Measurements from ENCODE around the gene TRAF3.

Gene TRAF3

DNA sequence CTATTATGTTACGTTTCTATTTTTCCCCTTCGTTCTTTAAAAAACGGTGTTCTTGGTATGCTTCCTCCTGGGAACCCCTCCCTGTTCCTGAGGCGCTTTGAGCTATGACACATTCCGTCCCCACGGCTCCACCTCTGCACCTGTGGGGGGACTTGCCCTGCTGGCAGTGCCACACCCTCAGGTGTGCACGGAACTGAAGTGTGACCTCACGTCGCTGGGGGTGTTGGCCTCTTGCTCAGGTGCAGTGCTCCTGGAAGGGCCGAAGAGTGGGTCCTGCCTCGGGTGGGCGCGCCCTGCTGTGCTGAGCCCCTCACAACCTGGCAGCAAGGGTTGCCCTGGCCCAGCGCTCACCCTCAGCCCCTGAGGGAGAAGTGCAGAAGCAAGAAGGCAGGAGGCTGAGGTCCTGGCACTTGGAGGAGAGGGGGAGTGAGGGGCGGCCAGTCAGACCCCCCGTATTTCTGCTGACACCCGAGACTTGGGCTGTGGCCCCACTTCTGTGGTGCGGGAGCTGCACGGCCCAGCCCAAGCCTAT is 150.2 kb downstream of the TRAF3 start:
- H3K4me3 ChIP-seq (ENCODE audit: low read length), result no peak overlapping the region
- DNase-seq (ENCODE audit: low read depth), result no peak
- TF ChIP-seq, protein P1, sequence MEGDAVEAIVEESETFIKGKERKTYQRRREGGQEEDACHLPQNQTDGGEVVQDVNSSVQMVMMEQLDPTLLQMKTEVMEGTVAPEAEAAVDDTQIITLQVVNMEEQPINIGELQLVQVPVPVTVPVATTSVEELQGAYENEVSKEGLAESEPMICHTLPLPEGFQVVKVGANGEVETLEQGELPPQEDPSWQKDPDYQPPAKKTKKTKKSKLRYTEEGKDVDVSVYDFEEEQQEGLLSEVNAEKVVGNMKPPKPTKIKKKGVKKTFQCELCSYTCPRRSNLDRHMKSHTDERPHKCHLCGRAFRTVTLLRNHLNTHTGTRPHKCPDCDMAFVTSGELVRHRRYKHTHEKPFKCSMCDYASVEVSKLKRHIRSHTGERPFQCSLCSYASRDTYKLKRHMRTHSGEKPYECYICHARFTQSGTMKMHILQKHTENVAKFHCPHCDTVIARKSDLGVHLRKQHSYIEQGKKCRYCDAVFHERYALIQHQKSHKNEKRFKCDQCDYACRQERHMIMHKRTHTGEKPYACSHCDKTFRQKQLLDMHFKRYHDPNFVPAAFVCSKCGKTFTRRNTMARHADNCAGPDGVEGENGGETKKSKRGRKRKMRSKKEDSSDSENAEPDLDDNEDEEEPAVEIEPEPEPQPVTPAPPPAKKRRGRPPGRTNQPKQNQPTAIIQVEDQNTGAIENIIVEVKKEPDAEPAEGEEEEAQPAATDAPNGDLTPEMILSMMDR (conservative IDR thresholded peaks at IDR 0.05; ENCODE audit: low read depth, low read length), result no peak

DNA sequence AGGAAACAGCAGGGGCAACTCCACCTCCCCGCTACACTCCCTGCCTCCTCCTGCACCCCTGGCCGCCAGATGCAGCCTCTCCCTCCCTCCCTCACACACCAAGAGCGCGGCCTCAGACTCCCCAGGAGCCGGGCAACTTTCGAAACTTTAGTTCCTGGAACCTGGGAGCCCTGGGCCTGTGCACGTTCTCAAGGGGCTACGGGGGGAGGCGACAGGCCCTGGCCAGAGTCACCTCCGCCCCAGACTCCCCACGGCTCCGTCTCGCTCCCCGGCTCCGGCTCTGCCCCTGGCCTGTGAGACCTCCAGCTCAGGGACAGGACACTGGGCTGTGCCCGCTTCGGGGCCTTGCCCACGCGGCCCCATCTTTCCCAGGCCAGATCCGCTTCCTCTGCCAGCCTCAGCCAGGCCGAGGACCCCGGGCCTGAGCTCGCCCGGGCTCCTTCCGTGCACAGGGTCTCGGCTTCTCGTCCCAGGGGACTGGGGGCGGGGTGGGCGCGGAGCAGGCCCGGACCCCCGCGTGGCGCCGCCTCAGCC is 150.7 kb downstream of the TRAF3 start:
- TF ChIP-seq, protein P1 (conservative IDR thresholded peaks at IDR 0.05; ENCODE audit: low read depth, low read length), result no peak
- H3K4me3 ChIP-seq (ENCODE audit: low read length), result peak overlapping the region; percentile 29
- DNase-seq (ENCODE audit: low read depth), result no peak

- H3K4me3 ChIP-seq (ENCODE audit: low read length), result peak overlapping the region; percentile 29
- DNase-seq (ENCODE audit: low read depth), result no peak
- TF ChIP-seq, protein P1 (conservative IDR thresholded peaks at IDR 0.05; ENCODE audit: low read depth, low read length), result no peak
Observed at GRCh38 chr14:102928412-102929240, 151.4 kb downstream of the TRAF3 start.

DNA sequence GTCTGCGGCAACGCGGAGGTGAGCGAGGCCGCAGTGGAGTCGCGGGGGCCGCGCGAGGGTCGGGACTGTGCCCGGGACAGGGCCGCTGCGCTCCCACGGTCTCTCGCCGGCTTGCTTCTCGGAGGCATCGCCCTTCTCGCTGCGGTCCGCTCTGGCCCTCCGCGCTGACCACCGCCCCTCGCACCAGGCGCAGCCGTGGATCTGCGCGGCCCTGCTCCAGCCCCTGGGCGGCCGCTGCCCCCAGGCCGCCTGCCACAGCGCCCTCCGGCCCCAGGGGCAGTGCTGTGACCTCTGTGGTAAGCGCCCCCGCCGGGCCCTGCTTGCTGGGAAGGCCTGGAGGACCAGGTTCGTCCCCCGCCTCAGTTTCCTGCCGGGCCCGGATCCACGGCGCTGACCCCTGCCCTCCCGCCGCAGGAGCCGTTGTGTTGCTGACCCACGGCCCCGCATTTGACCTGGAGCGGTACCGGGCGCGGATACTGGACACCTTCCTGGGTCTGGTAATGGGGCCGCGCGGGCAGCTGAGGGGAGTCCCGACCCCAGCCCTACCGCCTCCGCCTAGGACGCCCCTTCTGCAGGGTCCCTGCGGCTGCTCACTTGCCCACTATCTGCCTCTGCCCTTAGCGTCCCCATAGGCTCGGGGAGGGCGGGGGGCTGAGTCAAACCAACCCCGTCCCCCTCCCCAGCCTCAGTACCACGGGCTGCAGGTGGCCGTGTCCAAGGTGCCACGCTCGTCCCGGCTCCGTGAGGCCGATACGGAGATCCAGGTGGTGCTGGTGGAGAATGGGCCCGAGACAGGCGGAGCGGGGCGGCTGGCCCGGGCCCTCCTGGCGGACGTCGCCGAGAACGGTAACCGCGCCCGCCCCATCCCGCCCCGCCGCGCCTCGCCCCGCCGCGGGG is 152.2 kb downstream of the TRAF3 start:
- DNase-seq (ENCODE audit: low read depth), result no peak
- TF ChIP-seq, protein P1 (conservative IDR thresholded peaks at IDR 0.05; ENCODE audit: low read depth, low read length), result no peak
- no peak overlapping the region for H3K4me3 ChIP-seq (ENCODE audit: low read length)

DNA sequence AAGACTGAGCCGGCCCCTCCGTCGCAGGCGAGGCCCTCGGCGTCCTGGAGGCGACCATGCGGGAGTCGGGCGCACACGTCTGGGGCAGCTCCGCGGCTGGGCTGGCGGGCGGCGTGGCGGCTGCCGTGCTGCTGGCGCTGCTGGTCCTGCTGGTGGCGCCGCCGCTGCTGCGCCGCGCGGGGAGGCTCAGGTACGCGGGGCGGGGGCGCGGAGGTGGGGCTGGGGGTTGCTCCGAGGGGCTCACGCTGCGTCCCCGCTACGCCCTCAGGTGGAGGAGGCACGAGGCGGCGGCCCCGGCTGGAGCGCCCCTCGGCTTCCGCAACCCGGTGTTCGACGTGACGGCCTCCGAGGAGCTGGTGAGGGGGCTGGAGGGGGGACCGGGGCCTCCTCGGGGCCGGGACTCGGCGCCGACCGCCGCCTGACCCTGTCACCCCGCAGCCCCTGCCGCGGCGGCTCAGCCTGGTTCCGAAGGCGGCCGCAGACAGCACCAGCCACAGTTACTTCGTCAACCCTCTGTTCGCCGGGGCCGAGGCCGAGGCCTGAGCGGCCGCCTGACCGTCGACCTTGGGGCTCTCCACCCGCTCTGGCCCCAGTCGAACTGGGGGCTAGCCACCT is 153.0 kb downstream of the TRAF3 start:
- TF ChIP-seq, protein P1 (conservative IDR thresholded peaks at IDR 0.05; ENCODE audit: low read depth, low read length), result no peak
- DNase-seq (ENCODE audit: low read depth), result no peak
- no peak overlapping the region for H3K4me3 ChIP-seq (ENCODE audit: low read length)

GRCh38 chr14:102930753-102931579 is 153.7 kb downstream of the TRAF3 start:
- TF ChIP-seq, protein P1 (conservative IDR thresholded peaks at IDR 0.05; ENCODE audit: low read depth, low read length), result no peak
- no peak overlapping the region for H3K4me3 ChIP-seq (ENCODE audit: low read length)
- peak; percentile 34 for DNase-seq (ENCODE audit: low read depth)

Data from retinal pigment epithelial cell (primary cell).